K562 (cell line): ENCODE measurements around the gene KCTD12. TPM values are rescaled to one million over a fixed set of nuclear protein-coding genes. Genes with fewer than 3 reads are reported as not detected.

ENCODE experiments used
- ATAC-seq: fragments of 200-7000 bp; cut with Tn5 transposase; 3 replicates; pipeline ENCODE4 v1.9.1; 2020; ENCODE audit warnings: moderate library complexity
- BruUV-seq: library from RNA; stranded (reverse); fragments of 400-500 nt; replicated peaks from 2 replicates; lab custom pipeline; 2021; lab: Mats Ljungman, UMichigan
- CTCF ChIA-PET: fragments of 300-600 bp; formaldehyde crosslinking; extraction: SDS; loops from one replicate; lab custom pipeline; 2021; ENCODE audit warnings: low intra/inter-chr PET ratio; lab: Yijun Ruan, JAX
- POLR2A ChIA-PET: fragments of 300-600, 350-650 bp; sonication (Branson Sonifier 250); formaldehyde crosslinking; extraction: SDS; loops from one replicate; lab custom pipeline; 2021; ENCODE audit warnings: antibody characterized with exemption, inconsistent platforms; lab: Yijun Ruan, JAX
- DNase-seq, 4 experiments: peaks; one replicate each; pipeline versions ENCODE4 v3.0.0 to v3.0.0-alpha.2; 2011 to 2018; ENCODE audit warnings: low spot score in 3 of 4, mixed read lengths in 3 of 4; ENCODE audit errors: extremely low read depth in 1 of 4
- FAIRE-seq: peaks from 2 replicates; lab custom pipeline; 2011; peaks lifted over from hg19 to GRCh38; lab: Jason Lieb, UNC
- H2AFZ ChIP-seq: 2 replicates; pipeline ENCODE4 v1.6.0; 2011; ENCODE audit warnings: low read depth, low read length, control low read depth, inconsistent platforms
- H3K27ac ChIP-seq: fragments of 200-600 bp; 3 replicates; pipeline ENCODE4 v1.8.0; 2011; ENCODE audit warnings: low read depth, mild to moderate bottlenecking, control low read depth, inconsistent platforms, low read length, moderate library complexity, mixed read lengths; ENCODE audit errors: extremely low read depth
- H3K27me3 ChIP-seq, 2 experiments: fragments of 300-600 bp in 1 of 2; 2 replicates in 1 of 2; 3 replicates in 1 of 2; pipeline versions ENCODE4 v1.6.0 to v1.8.0; 2011; ENCODE audit warnings: inconsistent platforms in 2 of 2, low read length in 2 of 2, mild to moderate bottlenecking in 1 of 2, mixed read lengths in 1 of 2, moderate library complexity in 1 of 2; ENCODE audit not compliant: control insufficient read depth in 2 of 2, insufficient read depth in 2 of 2
- H3K36me3 ChIP-seq: fragments of 300-600 bp; 3 replicates; pipeline ENCODE4 v1.8.0; 2011; ENCODE audit warnings: mild to moderate bottlenecking, low read length, inconsistent platforms; ENCODE audit not compliant: control insufficient read depth, insufficient read depth
- H3K4me1 ChIP-seq, 2 experiments: fragments of 200-600 bp in 1 of 2; replicated peaks in 1 of 2; 2 replicates in 1 of 2; 3 replicates in 1 of 2; pipeline versions ENCODE4 v1.5.1 to v1.8.0; 2011; ENCODE audit warnings: inconsistent platforms in 2 of 2, low read length in 2 of 2, mild to moderate bottlenecking in 1 of 2, mixed read lengths in 1 of 2, moderate library complexity in 1 of 2; ENCODE audit not compliant: control insufficient read depth in 2 of 2, insufficient read depth in 2 of 2
- H3K4me2 ChIP-seq: 2 replicates; pipeline ENCODE4 v1.6.1; 2011; ENCODE audit warnings: low read length, control low read depth, inconsistent platforms, mixed read lengths; ENCODE audit not compliant: insufficient read depth
- H3K4me3 ChIP-seq: fragments of 200-600 bp; sonication (generic), shearing (Covaris generic); 2 replicates; pipeline ENCODE4 v1.5.1; 2016; ENCODE audit warnings: control low read depth, inconsistent platforms
- H3K79me2 ChIP-seq: fragments of 200-600 bp; 3 replicates; pipeline ENCODE4 v1.8.0; 2011; ENCODE audit warnings: low read length, inconsistent platforms; ENCODE audit not compliant: control insufficient read depth, insufficient read depth
- H3K9ac ChIP-seq, 2 experiments: 2 replicates each; pipeline versions ENCODE4 v1.6.0 to v1.6.1; 2011; ENCODE audit warnings: low read depth in 2 of 2, low read length in 2 of 2, control low read depth in 1 of 2, inconsistent platforms in 1 of 2, mild to moderate bottlenecking in 1 of 2, mixed read lengths in 1 of 2; ENCODE audit not compliant: insufficient read depth in 1 of 2
- H3K9me1 ChIP-seq: one replicate; pipeline ENCODE4 v1.6.0; 2011; ENCODE audit warnings: inconsistent platforms, mild to moderate bottlenecking, low read length, moderate library complexity; ENCODE audit not compliant: control insufficient read depth, insufficient read depth
- H3K9me3 ChIP-seq: replicated peaks from 2 replicates; pipeline ENCODE4 v1.5.1; 2011; ENCODE audit warnings: low read depth, low read length, inconsistent platforms; ENCODE audit not compliant: control insufficient read depth, insufficient read depth
- H4K20me1 ChIP-seq: replicated peaks from 2 replicates; pipeline ENCODE4 v1.6.1; 2011; ENCODE audit warnings: low read length, inconsistent platforms, mixed read lengths; ENCODE audit not compliant: control insufficient read depth, insufficient read depth
- E2F6 ChIP-seq, 2 experiments: IDR thresholded peaks; 2 replicates each; pipeline ENCODE4 v1.6.1; 2011; ENCODE audit warnings: borderline replicate concordance in 1 of 2, control low read depth in 1 of 2, low read depth in 1 of 2, low read length in 1 of 2, mild to moderate bottlenecking in 1 of 2, mixed read lengths in 1 of 2, moderate library complexity in 1 of 2; ENCODE audit not compliant: insufficient read depth in 1 of 2, insufficient read length in 1 of 2, poor library complexity in 1 of 2, severe bottlenecking in 1 of 2; ENCODE audit errors: extremely low read depth in 1 of 2
- KLF13 ChIP-seq: fragments of 450-650 bp; IDR thresholded peaks from 2 replicates; pipeline ENCODE4 v1.6.1; 2016; ENCODE audit warnings: missing genetic modification characterization, low read depth, mild to moderate bottlenecking, missing compliant biosample characterization, moderate library complexity, borderline replicate concordance
- L3MBTL2 ChIP-seq: fragments of 450-650 bp; IDR thresholded peaks from 2 replicates; pipeline ENCODE4 v1.6.1; 2016; ENCODE audit warnings: mild to moderate bottlenecking, moderate library complexity
- MAX ChIP-seq: sonication (generic); formaldehyde crosslinking; IDR thresholded peaks from 2 replicates; pipeline ENCODE4 v1.9.0; 2022; ENCODE audit warnings: mild to moderate bottlenecking, missing genetic modification reagents
- MGA ChIP-seq: fragments of 450-650 bp; IDR thresholded peaks from 2 replicates; pipeline ENCODE4 v1.6.1; 2016; ENCODE audit warnings: mild to moderate bottlenecking, moderate library complexity
- SNAPC5 ChIP-seq: fragments of 250-450 bp; sonication (Bioruptor Pico); IDR thresholded peaks from 2 replicates; pipeline ENCODE4 v1.8.0; 2021; ENCODE audit warnings: moderate library complexity, mild to moderate bottlenecking, inconsistent platforms
- WGBS: fragments of 100-300 bp; shearing (Covaris generic); methylation state at CpG from one replicate; pipeline ENCODE4 v1.1.6; 2016; ENCODE audit warnings: low coverage, mixed read lengths; ENCODE audit not compliant: insufficient coverage; ENCODE audit errors: missing lambda C conversion rate; 5-methylcytosine and 5-hydroxymethylcytosine counted together
- in situ Hi-C: fragments of 300-500 bp; cut with MboI; formaldehyde crosslinking; loops from 4 replicates; pipeline ENCODE4 v1.15.0; 2018; ENCODE audit warnings: inconsistent platforms, mixed read lengths
- intact Hi-C: fragments of 100-400 bp; cut with micrococcal nuclease; formaldehyde crosslinking; loops from 2 replicates; pipeline ENCODE4 v1.14.2; 2022
- polyA plus RNA-seq, 8 experiments: library from polyadenylated mRNA; depleted of rRNA in 4 of 8; stranded (reverse) in 5 of 8; unstranded in 3 of 8; fragments of >200 nt; fragmentation: Nextera tagmentation in 2 of 8; fragmentation: Illumina TruSeq in 1 of 8; extraction: Ambion mirVana in 2 of 8; extraction: Trizol in 1 of 8; gene quantifications; 2 replicates each; pipeline versions ENCODE4 v1.2.1 to v1.2.3, GENCODE V29; 2011 to 2014; ENCODE audit warnings: inconsistent platforms in 1 of 8, missing spikeins in 1 of 8
- total RNA-seq, 7 experiments: library from RNA; depleted of rRNA in 6 of 7; stranded (reverse); fragments of >200 nt in 6 of 7; fragmentation: Illumina TruSeq in 2 of 7; extraction: Trizol in 2 of 7; gene quantifications; 2 replicates each; pipeline versions ENCODE4 v1.2.1 to v1.2.3, GENCODE V29; 2011 to 2021; ENCODE audit warnings: low replicate concordance in 1 of 7

The KCTD12 gene
- total and polyA plus RNA-seq, 9 of the 15 experiments (the other 6 are each of a cell fraction or from before 2014, with no cell fraction given): 0.14 to 0.93 (median 0.32) TPM

- peak; percentile 9 to 23 (median 12) for DNase-seq
- Histone ChIP-seq H3K27me3 (peaks cover 0 to 14% of the 10 kb centered on the region in 2 experiments; a peak in 2 of 5 replicates), H2AFZ (peak overlapping the region; percentile 84), H3K4me2 (peak overlapping the region; percentile 49; the same call in 1 of the 2 replicates), H4K20me1 (no peaks in the 10 kb centered on the region), H3K9ac (peak overlapping the region; percentile 20 to 87; a peak in 2 of 4 replicates), H3K9me1 (no peaks in the 10 kb centered on the region), H3K9me3 (no peaks in the 10 kb centered on the region), H3K4me1 (peaks cover 0 to 20% of the 10 kb centered on the region in 2 experiments; a peak in 2 of 5 replicates), H3K36me3 (no peaks in the 10 kb centered on the region), H3K4me3 (peak overlapping the region; percentile 44), H3K79me2 (no peaks in the 10 kb centered on the region), H3K27ac (no peak overlapping the region)
- in situ Hi-C loops: no loop called here
- WGBS: 57% methylated on average over 16 of the region's 94 CpGs
- BruUV-seq: no TSS peak
- ChIA-PET POLR2A (interaction anchor here (0.6 kb wide), 1 partner anchor 594 kb away, joined by 3 read pairs; no protein-coding TSS in a partner anchor), CTCF (no interaction called here)
- no peak for FAIRE-seq
- peak; percentile 64 for ATAC-seq
- intact Hi-C loops: no loop called here
- no peak for TF ChIP-seq SNAPC5 (CRISPR knock-in tag)
- TF ChIP-seq MGA: peak; percentile 53
- TF ChIP-seq KLF13 (tag): no peak
- peak; percentile 80 for TF ChIP-seq L3MBTL2
- peak; percentile 16; the same call in 1 of the 2 replicates for TF ChIP-seq MAX (CRISPR knock-in tag)
- peak in 1 of 2 experiments; percentile 87 for TF ChIP-seq E2F6 (IDR thresholded peaks at IDR 0.05; ENCODE audit: borderline replicate concordance in 1 of 2, extremely low read depth in 1 of 2, insufficient read depth in 1 of 2, insufficient read length in 1 of 2, low read depth in 1 of 2, low read length in 1 of 2, poor library complexity in 1 of 2, severe bottlenecking in 1 of 2)
Measured at GRCh38 chr13:76885203-76886004, 801 bp downstream of the KCTD12 start.
